GM18498 (cell line): ENCODE measurements around the gene KLF18.
"Not testable (repeated sequence)": the region's sequence is repeated elsewhere in the genome, so short reads cannot be mapped to it uniquely, and the experiment has no call there.

ENCODE experiments used
- ATAC-seq: cut with Tn5 transposase; IDR thresholded peaks from one replicate; pipeline ENCODE4 v1.9.1; 2021; ENCODE audit warnings: mild to moderate bottlenecking, moderate library complexity; ENCODE audit not compliant: unreplicated experiment

The KLF18 gene

DNA sequence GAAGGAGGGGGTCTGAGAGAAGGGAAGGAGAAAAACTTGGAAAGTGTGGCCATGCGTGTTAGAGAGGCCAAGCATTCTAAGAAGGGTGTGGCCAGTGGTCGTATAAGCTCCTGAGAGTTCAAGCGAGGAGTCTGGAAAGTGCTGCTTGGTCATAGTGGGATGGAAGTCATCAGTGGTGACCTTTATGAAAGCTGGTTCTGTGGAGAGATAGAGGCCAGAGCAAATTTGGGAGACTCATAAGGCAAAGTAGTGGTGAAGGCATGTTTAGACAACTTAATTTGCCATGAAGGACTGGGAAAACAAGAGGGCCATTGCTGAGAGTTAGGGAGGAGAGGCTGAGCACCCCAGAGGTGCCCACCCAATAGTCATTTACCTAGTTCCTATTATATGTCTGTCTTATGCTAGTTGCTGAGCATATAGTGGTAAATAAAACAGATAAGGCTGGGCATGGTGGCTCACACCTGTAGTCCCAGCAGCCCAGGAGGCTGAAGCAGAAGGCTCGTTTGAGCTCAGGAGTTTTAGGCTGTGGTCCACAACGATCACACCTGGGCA is 21.0 kb downstream of the KLF18 start:
- no peak for ATAC-seq

DNA sequence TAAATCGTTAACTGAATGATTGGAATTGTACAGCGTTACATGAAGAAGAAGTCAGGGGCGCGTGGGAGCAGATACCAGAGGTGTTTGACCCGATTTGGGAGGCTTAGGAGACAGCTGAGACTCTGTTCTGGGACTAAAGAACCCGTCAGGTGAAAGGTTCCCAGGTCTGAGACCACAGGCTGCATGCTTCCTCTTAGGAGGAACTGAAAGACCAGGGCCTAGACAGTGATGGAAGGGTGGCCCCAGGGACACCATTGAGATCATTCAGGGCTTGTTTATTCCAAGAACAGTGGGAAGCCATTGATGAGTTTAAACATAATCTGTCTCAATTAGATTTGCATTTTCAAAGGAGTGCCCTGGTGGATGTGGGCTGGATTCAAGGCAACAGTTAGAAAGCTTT is 21.9 kb downstream of the KLF18 start:
- no peak for ATAC-seq

DNA sequence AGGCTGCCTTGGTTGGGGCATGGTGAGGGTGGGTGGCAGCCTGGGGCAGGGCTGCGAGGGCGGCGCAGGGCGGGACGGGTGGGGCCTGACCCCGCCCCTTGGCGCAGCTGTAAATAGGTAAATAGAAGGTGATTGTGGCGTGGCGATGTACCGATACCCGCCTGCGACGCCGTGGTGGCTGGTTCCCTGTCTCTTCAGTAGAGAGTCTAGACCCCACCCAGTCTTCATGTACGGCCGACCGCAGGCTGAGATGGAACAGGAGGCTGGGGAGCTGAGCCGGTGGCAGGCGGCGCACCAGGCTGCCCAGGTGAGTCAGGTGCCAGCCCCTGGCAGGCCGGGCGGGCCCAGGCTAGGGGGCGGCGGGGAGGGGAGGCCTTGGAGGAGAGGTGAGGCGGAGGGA is 22.7 kb downstream of the KLF18 start, which contains the start of gene KLF17:
Gene KLF17 (plus strand): TSS at position 140 of the 400 bp plus-strand sequence. CDS start 87 bp downstream, at position 227.
- no peak for ATAC-seq

DNA sequence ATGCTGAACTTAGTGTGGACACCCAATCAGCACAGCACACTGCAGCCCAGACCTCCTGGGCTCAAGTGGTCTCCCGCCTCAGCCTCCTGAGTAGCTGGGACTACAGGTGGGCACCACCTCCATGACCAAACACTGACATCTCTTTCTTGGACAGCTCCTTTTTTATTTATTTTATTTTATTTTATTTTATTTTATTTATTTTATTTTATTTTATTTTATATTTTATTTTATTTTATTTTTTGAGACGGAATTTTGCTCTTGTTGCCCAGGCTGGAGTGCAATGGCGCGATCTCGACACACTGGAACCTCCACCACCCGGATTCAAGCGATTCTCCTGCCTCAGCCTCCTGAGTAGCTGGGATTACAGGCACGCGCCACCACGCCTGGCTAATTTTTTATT is 24.2 kb downstream of the KLF18 start:
- ATAC-seq: not testable (repeated sequence)

DNA sequence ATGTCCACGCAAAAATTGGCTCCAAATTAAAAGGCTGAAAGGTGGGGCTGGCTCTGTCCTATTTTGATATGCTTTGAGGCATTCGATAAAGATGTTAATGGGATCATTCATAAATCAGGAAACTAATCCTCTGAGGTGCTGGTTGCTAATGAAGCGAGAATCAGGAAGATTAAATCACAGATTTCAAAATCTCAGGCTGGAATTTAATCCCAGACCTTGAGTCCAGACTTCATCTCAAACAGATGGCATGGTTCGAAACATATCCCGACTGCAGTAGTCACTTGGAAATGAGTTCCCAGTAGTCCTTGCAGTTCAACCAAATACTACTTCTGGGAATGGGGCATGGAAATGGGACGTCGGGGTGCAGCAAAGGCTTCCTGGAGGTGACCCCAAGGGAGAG is 27.3 kb downstream of the KLF18 start:
- no peak for ATAC-seq

DNA sequence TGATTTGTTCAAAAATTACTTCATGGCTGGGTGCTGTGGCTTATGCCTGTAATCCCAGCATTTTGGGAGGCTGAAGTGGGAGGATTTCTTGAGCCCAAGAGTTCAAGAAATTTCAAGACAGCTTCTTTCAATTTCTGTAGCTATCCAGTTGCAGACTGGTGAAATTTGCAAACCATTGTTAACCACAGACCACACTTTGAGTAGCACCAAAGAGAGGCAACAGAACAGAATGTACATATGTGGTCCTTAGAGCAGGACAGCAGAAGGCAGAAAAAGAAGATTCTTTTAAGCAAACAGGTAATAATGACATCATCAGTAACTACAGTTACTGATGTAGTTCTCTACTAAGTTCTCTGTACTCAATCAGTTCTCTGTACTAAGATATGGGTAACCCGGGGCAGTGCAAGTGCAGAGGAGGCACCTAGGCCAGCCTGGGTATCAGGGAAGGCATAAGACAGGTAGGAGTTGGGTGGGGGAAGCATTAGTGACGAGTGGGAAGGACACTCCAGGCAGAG is 28.3 kb downstream of the KLF18 start:
- no peak for ATAC-seq

DNA sequence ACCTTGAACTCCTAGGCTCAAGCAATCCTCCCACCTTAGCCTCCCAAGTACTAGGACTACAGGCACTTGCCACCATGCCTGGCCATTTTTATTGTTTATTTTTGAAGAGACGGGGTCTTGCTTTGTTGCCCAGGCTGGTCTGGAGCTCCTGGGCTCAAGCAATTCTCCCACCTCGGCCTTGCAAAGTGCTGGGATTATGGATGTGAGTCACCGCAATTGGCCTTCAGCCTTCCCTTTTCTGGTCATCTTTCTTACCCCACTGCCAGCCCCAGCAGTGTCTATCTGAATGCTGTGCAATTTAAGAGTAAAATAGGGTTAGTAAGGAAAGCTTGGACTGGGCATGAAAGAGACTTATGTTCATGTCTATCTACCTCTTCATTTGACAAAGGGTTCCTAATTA is 28.9 kb downstream of the KLF18 start:
- ATAC-seq: no peak

DNA sequence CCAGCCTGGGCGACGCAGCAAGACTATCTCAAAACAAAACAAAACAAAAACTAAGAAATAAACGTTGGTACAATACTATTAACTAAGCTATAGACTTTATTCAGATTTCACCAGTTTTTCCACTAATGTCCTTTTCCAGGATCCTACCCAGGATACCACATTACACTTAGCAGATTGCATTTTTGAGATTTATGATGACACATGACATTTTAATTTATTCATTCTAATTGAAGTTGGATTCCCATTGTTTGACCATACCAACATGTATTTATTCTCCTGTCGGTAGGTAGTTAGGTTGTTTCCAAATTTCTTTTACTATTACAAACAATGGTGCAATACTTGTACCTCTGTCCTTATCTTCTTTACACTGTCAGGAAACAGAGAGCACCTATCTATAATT is 29.6 kb downstream of the KLF18 start:
- ATAC-seq: no peak

DNA sequence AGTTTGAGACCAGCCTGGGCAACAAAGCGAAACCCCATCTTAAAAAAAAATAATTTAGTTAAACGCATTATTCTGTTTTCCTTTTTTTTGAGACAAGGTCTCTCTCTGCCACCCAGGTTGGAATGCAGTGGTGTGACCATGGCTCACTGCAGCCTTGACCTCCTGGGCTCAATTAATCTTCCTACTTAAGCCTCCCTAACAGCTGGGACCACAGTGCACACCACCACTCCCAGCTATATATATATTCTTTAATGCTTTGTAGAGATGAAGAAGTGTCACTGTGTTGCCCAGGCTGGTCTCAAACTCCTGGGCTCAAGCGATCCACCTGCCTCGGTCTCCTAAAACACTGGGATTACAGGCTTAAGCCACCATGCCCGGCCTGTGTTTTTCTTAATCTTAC is 30.5 kb downstream of the KLF18 start:
- no peak for ATAC-seq

DNA sequence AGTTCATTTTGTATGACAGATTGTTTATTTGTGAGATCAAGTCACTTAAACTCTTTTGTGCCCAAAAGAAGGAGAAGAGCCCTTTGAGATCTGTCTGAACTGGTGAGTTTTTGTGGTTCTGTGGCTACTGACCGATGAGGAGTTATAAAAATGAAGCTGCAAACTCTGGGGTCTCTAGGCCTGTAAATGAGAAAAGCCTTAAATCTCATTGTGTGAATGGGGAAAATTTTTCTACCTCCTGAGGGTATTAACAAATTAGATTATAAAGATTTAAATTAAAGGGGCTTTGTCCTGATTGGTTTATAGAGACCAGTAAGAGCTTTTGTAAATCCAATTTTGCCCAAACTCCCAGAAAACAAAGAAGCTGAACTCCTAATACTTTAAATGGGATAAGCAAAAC is 32.5 kb downstream of the KLF18 start:
- ATAC-seq: no peak

DNA sequence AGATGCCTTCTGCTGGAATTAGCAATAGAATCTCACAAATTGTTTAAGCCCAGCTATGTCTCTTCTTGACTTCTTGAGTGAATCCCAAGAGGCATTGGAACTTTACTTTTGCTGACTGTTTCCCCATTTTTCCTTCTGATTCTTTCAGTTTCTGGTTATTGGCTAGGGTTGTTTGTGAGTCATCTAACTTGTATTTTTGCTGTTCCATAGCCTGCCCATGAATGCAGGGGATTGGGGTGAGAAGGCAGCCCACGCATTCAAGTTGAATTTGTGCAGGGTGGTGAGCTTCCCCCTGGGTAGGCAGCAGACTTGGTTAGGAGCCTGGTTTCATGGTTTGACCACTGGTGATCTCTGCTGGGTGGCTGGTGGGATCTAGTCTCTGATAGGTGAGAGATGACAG is 33.2 kb downstream of the KLF18 start:
- no peak for ATAC-seq

DNA sequence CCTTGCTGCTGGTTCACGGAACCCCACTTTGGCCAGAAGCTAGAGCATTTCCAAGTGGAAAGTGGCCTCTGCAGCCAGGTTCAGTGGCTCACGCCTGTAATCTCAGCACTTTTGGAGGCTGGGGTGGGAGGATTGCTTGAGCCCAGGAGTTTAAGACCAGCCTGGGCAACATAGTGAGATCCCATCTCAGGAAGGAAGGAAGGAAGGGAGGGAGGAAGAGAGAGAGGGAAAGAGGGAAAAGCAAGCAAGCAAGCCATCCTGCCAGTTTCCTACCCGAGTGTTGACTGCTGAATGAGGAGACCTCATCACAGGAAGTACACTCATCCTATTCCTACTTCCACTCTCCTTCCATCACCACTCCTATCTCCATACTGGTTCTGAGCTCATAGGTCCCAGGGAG is 35.6 kb downstream of the KLF18 start:
- ATAC-seq: no peak

DNA sequence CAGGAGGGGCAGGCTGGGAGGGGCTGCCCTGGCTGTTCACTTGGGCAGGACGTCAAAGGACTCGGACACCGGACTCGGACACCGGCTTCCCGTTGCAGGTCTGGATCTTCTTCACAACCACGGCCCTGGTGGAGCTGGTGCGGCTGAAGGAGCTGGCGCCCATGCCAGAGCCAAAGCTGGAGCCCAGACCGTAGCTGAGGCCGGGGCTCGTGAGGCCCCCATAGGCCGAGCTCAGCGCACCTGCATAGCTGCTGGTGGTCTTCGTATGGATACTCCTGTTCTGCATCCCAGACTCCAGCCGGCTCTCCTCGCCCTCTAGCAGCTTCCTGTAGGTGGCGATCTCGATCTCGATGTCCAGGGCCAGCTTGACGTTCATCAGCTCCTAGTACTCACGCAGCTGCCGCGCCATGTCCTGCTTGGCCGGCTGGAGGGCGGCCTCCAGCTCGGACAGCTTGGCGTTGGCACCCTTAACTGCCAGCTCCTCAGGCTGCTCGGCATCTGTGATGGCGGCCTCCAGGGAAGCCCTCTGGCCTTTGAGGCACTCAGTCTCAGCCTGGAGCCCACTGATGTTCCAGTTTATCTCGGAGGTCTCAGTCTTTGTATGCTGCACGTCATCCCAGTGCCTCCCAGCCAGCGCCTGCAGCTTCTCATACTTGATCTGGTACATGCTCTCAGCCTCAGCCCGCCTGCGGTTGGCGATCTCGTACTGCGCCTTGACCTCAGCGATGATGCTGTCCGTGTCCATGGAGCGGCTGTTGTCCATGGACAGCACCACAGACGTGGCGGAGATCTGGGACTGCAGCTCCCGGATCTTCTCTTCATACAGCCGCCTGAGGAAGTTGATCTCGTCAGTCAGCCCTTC is 37.9 kb downstream of the KLF18 start:
- ATAC-seq: no peak

DNA sequence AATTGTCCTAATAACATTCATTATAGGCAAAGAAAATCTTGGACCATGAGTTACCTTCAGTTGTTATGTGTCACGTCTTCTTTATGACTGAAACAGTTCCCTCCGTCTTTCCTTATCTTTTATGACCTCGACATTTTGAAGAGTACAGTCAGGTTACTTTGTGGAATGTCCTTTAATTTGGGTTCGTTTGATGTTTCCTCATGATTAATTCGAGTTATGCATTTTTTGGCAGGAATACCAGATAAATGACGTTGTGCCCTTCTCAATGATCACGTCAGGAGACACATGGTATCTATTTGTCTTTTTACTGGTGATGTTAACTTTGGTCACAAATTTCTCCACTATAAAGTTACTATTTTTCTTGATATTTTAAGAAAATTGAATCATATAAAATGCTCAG is 40.1 kb downstream of the KLF18 start:
- ATAC-seq: no peak

DNA sequence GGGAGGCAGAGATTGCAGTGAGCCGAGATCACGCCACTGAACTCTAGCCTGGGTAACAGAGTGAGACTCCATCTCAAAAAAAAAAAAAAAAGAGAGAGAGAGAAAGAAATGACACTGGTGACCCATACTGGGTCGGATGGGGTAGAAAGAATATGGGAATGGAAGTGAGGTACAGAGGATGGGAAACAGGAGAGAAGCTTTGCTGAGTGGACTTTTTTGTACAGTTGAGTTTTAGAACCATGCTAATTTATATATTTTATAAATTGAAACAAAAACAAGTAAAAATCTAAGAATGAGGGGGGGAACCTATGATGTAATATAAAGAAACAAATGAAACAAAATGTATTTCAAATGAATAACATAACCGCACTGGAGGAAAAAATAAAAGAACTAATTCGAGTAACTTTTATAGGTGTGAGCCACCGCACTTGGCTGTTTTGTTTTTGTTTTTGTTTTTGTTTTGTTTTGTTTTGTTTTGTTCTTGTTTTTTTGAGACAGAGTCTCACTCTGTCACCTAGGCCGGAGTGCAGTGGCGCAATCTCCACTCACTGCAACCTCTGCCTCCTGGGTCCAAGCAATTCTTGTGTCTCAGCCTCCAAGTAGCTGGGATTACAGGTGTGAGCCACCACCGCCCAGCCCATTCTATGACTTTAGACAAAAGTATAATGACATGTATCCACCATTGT is 41.1 kb downstream of the KLF18 start:
- ATAC-seq: no peak

DNA sequence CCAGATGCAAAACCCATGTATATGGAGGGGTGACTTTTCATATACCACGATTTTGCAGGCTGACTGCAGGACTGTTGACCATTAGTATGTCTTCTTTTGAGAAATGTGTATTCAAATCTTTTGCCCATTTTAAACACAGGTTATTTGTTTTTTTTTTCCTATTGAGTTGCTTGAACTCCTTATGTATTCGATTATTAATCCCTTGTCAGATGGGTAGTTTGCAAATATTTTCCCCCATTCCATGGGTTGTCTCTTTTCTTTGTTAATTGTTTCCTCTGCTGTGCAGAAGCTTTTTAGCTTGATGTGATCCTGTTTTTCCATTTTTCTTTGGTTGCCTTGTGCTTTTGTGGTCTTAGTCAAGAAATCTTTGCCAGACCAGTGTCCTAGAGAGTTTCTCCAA is 47.4 kb downstream of the KLF18 start:
- ATAC-seq: no peak

DNA sequence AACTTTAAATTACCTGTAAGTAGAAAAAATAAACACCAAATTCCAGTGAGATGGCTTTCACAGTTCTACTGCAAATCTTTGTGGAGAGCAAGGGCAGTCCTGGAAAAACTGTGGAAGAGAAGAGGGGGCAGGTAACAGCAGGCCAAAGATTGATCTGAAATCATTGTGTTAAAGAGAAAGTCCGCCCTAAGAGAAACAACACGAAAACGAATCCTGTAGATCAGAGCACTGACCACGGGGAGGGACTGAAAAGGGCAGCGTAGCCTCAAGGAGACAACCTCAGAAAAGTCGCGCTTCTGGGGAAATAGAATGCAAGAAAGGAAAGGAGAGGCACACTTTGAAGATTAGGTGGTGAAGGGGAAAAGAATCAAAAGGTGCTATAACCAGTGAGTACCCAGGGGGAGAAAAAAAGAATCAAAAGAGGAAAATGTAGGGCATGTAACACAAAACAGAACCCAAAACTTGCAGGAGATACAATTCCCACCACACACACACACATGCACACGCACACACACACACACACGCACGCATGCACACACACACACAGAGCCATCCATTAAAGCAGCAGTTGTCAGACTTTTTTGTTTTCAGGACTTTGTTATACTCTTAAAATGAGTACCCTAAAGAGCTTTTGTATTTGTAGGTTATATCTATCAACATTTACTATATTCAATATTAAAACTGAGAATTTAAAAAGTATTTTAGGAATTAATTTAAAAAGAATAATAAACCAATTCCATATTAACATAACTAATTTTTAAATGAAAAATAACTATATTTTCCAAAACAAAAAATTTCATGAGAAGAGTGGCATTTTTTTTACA is 50.8 kb downstream of the KLF18 start:
- ATAC-seq: no peak

DNA sequence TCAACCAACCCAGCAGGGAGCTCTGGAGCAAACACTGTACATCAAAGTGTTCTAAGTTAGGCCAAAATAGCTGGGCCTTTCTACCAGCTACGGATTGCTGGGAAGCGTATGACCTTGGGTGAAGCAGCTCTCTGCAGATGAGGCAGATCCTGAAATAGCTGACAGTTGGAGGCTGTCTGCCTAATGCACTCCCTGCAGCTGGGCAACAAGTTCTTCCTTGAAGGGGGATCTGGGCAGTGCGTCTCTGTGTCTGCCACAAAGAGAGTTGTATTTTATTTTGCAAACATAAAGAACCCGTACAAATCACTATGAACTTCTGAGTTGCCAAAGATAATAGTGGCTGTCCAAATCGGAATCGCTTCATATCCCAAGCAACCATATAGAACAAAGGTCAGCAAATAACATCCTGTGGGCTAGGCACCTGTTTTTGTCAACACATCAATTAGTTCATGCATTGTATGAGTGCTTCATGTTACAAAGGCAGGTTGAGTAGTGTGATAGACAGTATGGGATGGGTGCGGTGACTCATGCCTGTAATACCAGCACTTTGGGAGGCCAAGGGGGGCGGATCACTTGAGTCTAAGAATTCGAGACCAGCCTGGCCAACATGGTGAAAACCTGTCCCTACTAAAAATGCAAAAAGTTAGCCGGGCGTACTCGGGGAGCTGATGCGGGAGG is 51.9 kb downstream of the KLF18 start:
- no peak for ATAC-seq
